Measurements from ENCODE around the gene MEIS2. TPM values are rescaled to one million over a fixed set of nuclear protein-coding genes. Genes with fewer than 3 reads are reported as not detected.

The MEIS2 gene
- total RNA-seq, 1 donor = 17.7 TPM

DNA sequence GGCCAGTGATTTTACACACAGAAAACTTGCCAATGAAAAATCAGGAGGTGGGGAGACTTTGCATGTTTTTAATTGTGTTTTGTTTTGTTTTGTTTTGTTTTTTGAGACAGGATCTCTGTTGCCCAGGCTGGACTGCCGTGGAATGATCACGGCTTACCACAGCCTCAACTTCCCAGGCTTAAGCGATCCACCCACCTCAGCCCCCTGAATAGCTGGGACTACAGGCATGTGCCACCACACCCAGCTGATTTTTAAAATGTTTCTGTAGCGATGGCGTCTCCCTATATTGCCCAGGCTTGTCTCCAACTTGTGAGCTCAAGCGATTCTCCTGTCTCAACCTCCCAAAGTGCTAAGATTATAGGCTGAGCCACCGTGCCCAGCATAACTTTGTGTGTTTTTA lies 46.0 kb downstream of the MEIS2 start:
- H2AFZ ChIP-seq (ENCODE audit: low read length) = no peak overlapping the region
- H3K4me2 ChIP-seq (ENCODE audit: insufficient read depth, low read length) = no peak overlapping the region
- H3K4me3 ChIP-seq (ENCODE audit: insufficient read depth, low read length) = no peak overlapping the region
- no peaks in the 10 kb centered on the region for H3K79me2 ChIP-seq (ENCODE audit: insufficient read depth, low read length)
- TF ChIP-seq CTCF (IDR thresholded peaks at IDR 0.05; ENCODE audit: extremely low read depth, low read depth, low read length) = no peak
- no peaks in the 10 kb centered on the region for H3K9me3 ChIP-seq (ENCODE audit: low read depth, low read length)
- peaks cover 11% of the 10 kb centered on the region for H3K4me1 ChIP-seq (ENCODE audit: insufficient read depth, low read length)
- DNase-seq (ENCODE audit: insufficient read length, low spot score, missing footprints) = no peak
- H3K27me3 ChIP-seq (ENCODE audit: insufficient read depth, low read length) = no peaks in the 10 kb centered on the region
- H3K27ac ChIP-seq (ENCODE audit: low read depth, low read length) = no peak overlapping the region
- peaks cover 4% of the 10 kb centered on the region for H3K36me3 ChIP-seq (ENCODE audit: insufficient read depth, low read length)
- no peaks in the 10 kb centered on the region for H4K20me1 ChIP-seq (ENCODE audit: insufficient read depth, low read length)

DNA sequence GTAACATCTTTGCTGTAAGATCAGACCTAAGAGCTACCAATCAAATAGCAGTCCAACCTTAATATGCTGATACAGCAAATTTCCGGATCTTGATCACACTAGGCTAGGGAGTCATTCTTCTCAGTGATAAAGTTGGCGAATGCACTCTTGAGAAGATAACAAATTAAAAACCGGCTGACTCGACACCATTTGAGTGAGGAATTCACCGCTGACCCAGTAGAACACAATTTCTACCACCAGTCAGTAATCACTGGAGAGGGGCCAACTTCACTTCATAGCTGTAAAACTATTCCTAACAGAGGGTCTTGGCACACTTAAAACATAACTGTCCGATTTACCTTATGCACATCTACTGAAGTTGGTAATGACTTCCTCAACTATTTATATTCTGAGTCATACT lies 47.2 kb downstream of the MEIS2 start:
- no peak overlapping the region for H2AFZ ChIP-seq (ENCODE audit: low read length)
- H3K4me1 ChIP-seq (ENCODE audit: insufficient read depth, low read length) = peaks cover under 1% of the 10 kb centered on the region
- H3K27me3 ChIP-seq (ENCODE audit: insufficient read depth, low read length) = no peaks in the 10 kb centered on the region
- no peaks in the 10 kb centered on the region for H3K36me3 ChIP-seq (ENCODE audit: insufficient read depth, low read length)
- DNase-seq (ENCODE audit: insufficient read length, low spot score, missing footprints) = no peak
- no peak overlapping the region for H3K27ac ChIP-seq (ENCODE audit: low read depth, low read length)
- no peak overlapping the region for H3K4me2 ChIP-seq (ENCODE audit: insufficient read depth, low read length)
- H4K20me1 ChIP-seq (ENCODE audit: insufficient read depth, low read length) = no peaks in the 10 kb centered on the region
- H3K4me3 ChIP-seq (ENCODE audit: insufficient read depth, low read length) = no peak overlapping the region
- no peaks in the 10 kb centered on the region for H3K9me3 ChIP-seq (ENCODE audit: low read depth, low read length)
- no peaks in the 10 kb centered on the region for H3K79me2 ChIP-seq (ENCODE audit: insufficient read depth, low read length)
- no peak for TF ChIP-seq CTCF (IDR thresholded peaks at IDR 0.05; ENCODE audit: extremely low read depth, low read depth, low read length)

GRCh38 chr15:37050345-37050744 lies 50.0 kb downstream of the MEIS2 start:
- no peak for TF ChIP-seq CTCF (IDR thresholded peaks at IDR 0.05; ENCODE audit: extremely low read depth, low read depth, low read length)
- H3K4me3 ChIP-seq (ENCODE audit: insufficient read depth, low read length) = no peak overlapping the region
- no peak overlapping the region for H3K27ac ChIP-seq (ENCODE audit: low read depth, low read length)
- H3K9me3 ChIP-seq (ENCODE audit: low read depth, low read length) = no peaks in the 10 kb centered on the region
- H3K27me3 ChIP-seq (ENCODE audit: insufficient read depth, low read length) = no peaks in the 10 kb centered on the region
- H4K20me1 ChIP-seq (ENCODE audit: insufficient read depth, low read length) = peaks cover 6% of the 10 kb centered on the region
- H3K36me3 ChIP-seq (ENCODE audit: insufficient read depth, low read length) = no peaks in the 10 kb centered on the region
- peaks cover 9% of the 10 kb centered on the region for H3K4me1 ChIP-seq (ENCODE audit: insufficient read depth, low read length)
- no peak for DNase-seq (ENCODE audit: insufficient read length, low spot score, missing footprints)
- H2AFZ ChIP-seq (ENCODE audit: low read length) = no peak overlapping the region
- H3K79me2 ChIP-seq (ENCODE audit: insufficient read depth, low read length) = no peaks in the 10 kb centered on the region
- H3K4me2 ChIP-seq (ENCODE audit: insufficient read depth, low read length) = no peak overlapping the region

- H3K4me3 ChIP-seq (ENCODE audit: insufficient read depth, low read length) = no peak overlapping the region
- H3K27me3 ChIP-seq (ENCODE audit: insufficient read depth, low read length) = no peaks in the 10 kb centered on the region
- H2AFZ ChIP-seq (ENCODE audit: low read length) = no peak overlapping the region
- H3K9me3 ChIP-seq (ENCODE audit: low read depth, low read length) = no peaks in the 10 kb centered on the region
- H3K36me3 ChIP-seq (ENCODE audit: insufficient read depth, low read length) = no peaks in the 10 kb centered on the region
- no peak for TF ChIP-seq CTCF (IDR thresholded peaks at IDR 0.05; ENCODE audit: extremely low read depth, low read depth, low read length)
- peak overlapping the region; percentile 21 for H3K4me2 ChIP-seq (ENCODE audit: insufficient read depth, low read length)
- DNase-seq (ENCODE audit: insufficient read length, low spot score, missing footprints) = peak; percentile 66
- H3K27ac ChIP-seq (ENCODE audit: low read depth, low read length) = peak overlapping the region; percentile 27
- H3K4me1 ChIP-seq (ENCODE audit: insufficient read depth, low read length) = peaks cover 9% of the 10 kb centered on the region
- no peaks in the 10 kb centered on the region for H3K79me2 ChIP-seq (ENCODE audit: insufficient read depth, low read length)
- peaks cover 6% of the 10 kb centered on the region for H4K20me1 ChIP-seq (ENCODE audit: insufficient read depth, low read length)
These were observed 53.3 kb downstream of the MEIS2 start for GRCh38 chr15:37046876-37047614.
